ENCODE results near the gene CFAP299. TPM values are rescaled to one million over a fixed set of nuclear protein-coding genes. Genes with fewer than 3 reads are reported as not detected.
"Not testable (repeated sequence)": the region's sequence is repeated elsewhere in the genome, so short reads cannot be mapped to it uniquely, and the experiment has no call there.

The CFAP299 gene
- total RNA-seq, 1 donor from 2014 or later: 5.1 TPM

GRCh38 chr4:80637190-80637589, 301.7 kb downstream of the CFAP299 start:
- DNase-seq: no peak
- no peak for TF ChIP-seq CTCF (IDR thresholded peaks at IDR 0.05)
- ATAC-seq: no peak
- H3K36me3 ChIP-seq: no peaks in the 10 kb centered on the region
- H3K27ac ChIP-seq: no peak overlapping the region
- no peaks in the 10 kb centered on the region for H3K4me1 ChIP-seq
- no peaks in the 10 kb centered on the region for H3K9me3 ChIP-seq
- intact Hi-C loops (cut with DNase I): no loop called here
- no peaks in the 10 kb centered on the region for H3K27me3 ChIP-seq (ENCODE audit: low read depth)
- H3K4me3 ChIP-seq: no peak overlapping the region

- no peaks in the 10 kb centered on the region for H3K4me1 ChIP-seq
- no peak overlapping the region for H3K4me3 ChIP-seq
- no peaks in the 10 kb centered on the region for H3K9me3 ChIP-seq
- H3K36me3 ChIP-seq: no peaks in the 10 kb centered on the region
- DNase-seq: no peak
- no peak for ATAC-seq
- intact Hi-C loops (cut with DNase I): no loop called here
- no peak overlapping the region for H3K27ac ChIP-seq
- TF ChIP-seq CTCF (IDR thresholded peaks at IDR 0.05): no peak
- no peaks in the 10 kb centered on the region for H3K27me3 ChIP-seq (ENCODE audit: low read depth)
Observed at GRCh38 chr4:80646061-80646460, 310.5 kb downstream of the CFAP299 start.

DNA sequence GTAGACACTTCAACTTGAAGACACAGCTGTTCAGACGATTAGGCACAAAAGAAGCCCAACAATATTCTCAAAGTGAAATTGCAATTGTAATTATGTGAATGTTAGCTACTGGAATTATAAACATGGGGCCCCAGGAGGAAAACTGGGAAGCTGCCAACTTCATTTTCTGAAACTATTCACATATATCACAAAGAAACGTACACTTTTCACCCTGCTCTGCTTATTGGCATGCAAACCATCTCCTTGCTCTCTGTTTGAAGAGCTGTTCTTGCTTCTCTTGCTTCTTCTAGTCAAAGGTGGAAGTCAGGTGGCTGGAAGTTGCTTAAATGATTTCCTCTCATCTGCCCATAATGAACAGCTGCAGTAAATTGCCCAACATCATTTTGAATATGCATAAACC, 320.1 kb downstream of the CFAP299 start:
- no peak for DNase-seq
- H3K9me3 ChIP-seq: no peaks in the 10 kb centered on the region
- ATAC-seq: no peak
- intact Hi-C loops (cut with DNase I): no loop called here
- no peaks in the 10 kb centered on the region for H3K4me1 ChIP-seq
- no peak overlapping the region for H3K4me3 ChIP-seq
- no peaks in the 10 kb centered on the region for H3K27me3 ChIP-seq (ENCODE audit: low read depth)
- no peak for TF ChIP-seq CTCF (IDR thresholded peaks at IDR 0.05)
- H3K36me3 ChIP-seq: no peaks in the 10 kb centered on the region
- no peak overlapping the region for H3K27ac ChIP-seq

GRCh38 chr4:80670118-80670517, 334.6 kb downstream of the CFAP299 start:
- H3K4me1 ChIP-seq; DNase-seq; H3K4me3 ChIP-seq; intact Hi-C loops (cut with DNase I); H3K9me3 ChIP-seq; ATAC-seq; H3K27me3 ChIP-seq (ENCODE audit: low read depth); H3K36me3 ChIP-seq; H3K27ac ChIP-seq: not testable (repeated sequence)

- TF ChIP-seq CTCF (IDR thresholded peaks at IDR 0.05): no peak
- H3K27me3 ChIP-seq (ENCODE audit: low read depth): no peaks in the 10 kb centered on the region
- DNase-seq: no peak
- H3K4me3 ChIP-seq: no peak overlapping the region
- no peak for ATAC-seq
- no peaks in the 10 kb centered on the region for H3K36me3 ChIP-seq
- no peaks in the 10 kb centered on the region for H3K9me3 ChIP-seq
- H3K4me1 ChIP-seq: no peaks in the 10 kb centered on the region
- intact Hi-C loops (cut with DNase I): no loop called here
- H3K27ac ChIP-seq: no peak overlapping the region
Observed at GRCh38 chr4:80678413-80678812, 342.9 kb downstream of the CFAP299 start.

DNA sequence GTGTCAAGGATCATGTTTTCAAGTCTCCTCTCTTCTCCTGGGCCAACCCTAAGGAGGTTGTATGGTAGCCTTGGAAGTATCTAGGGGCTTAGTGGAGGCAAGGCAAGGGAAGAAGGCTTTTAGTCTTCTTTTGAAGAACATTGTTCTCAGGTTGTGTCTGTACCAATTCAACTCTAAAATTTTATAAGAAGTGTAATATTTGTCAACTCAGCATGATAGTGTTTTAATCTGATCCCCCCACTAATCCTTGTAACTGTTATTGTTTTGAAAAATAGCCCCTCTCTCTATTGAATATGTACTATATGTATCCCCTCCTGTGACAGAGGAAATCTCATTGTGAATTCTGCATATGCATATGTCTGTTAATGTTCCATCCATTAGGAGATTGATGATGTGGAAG, 345.4 kb downstream of the CFAP299 start:
- Histone ChIP-seq H3K27ac (no peak overlapping the region), H3K4me3 (no peak overlapping the region), H3K36me3 (no peaks in the 10 kb centered on the region), H3K27me3 (ENCODE audit: low read depth) (no peaks in the 10 kb centered on the region), H3K9me3 (no peaks in the 10 kb centered on the region), H3K4me1 (no peaks in the 10 kb centered on the region)
- intact Hi-C loops (cut with DNase I): no loop called here
- DNase-seq (no peak), ATAC-seq (no peak)
- no peak for TF ChIP-seq CTCF (IDR thresholded peaks at IDR 0.05)
